Peyer's patch (tissue), 4 donors: Measurements from ENCODE around the gene NOTO. TPM values are rescaled to one million over a fixed set of nuclear protein-coding genes. Genes with fewer than 3 reads are reported as not detected.

Experiments
- DNase-seq, 3 donors: peaks; one replicate each; pipeline ENCODE4 v3.0.0-alpha.2; 2017 to 2019
- H3K27ac ChIP-seq, 4 donors: fragments of 200-600 bp; sonication (generic); one replicate each; pipeline ENCODE4 v1.5.1; 2016 to 2019
- H3K27me3 ChIP-seq, 2 donors: fragments of 200-600 bp; sonication (generic); one replicate each; pipeline ENCODE4 v1.5.1; 2019
- H3K36me3 ChIP-seq, 3 donors: fragments of 200-600 bp; sonication (generic); one replicate each; pipeline ENCODE4 v1.5.1; 2016 to 2019
- H3K4me1 ChIP-seq, 4 donors: fragments of 200-600 bp; sonication (generic); one replicate each; pipeline ENCODE4 v1.5.1; 2016 to 2019
- H3K4me3 ChIP-seq, 4 donors: fragments of 200-600 bp; sonication (generic); 1 replicate in 3 of 4; 2 replicates in 1 of 4; pipeline ENCODE4 v1.5.1; 2016 to 2019; ENCODE audit warnings: mild to moderate bottlenecking in 1 of 4
- H3K9me3 ChIP-seq, 4 donors: fragments of 200-600 bp; sonication (generic); one replicate each; pipeline ENCODE4 v1.5.1; 2016 to 2019; ENCODE audit warnings: mild to moderate bottlenecking in 1 of 4
- CTCF ChIP-seq, 6 experiments: fragments of 450-650 bp in 4 of 6; fragments of 200-600 bp in 2 of 6; sonication (generic) in 1 of 6; IDR thresholded peaks; one replicate each; pipeline ENCODE4 v1.5.1; 2017 to 2019; ENCODE audit warnings: antibody characterized with exemption in 6 of 6, mild to moderate bottlenecking in 3 of 6, moderate library complexity in 1 of 6
- POLR2A ChIP-seq, 2 donors: fragments of 450-650 bp; IDR thresholded peaks; one replicate each; pipeline ENCODE4 v1.5.1; 2017; ENCODE audit warnings: antibody characterized with exemption in 2 of 2, mild to moderate bottlenecking in 2 of 2, moderate library complexity in 2 of 2
- total RNA-seq, 4 donors: library from RNA; depleted of rRNA; stranded (reverse); fragments of >200 nt; gene quantifications; one replicate each; pipeline ENCODE4 v1.1.0, GENCODE V29; 2016

The NOTO gene
- total RNA-seq, 4 donors from 2014 or later: not detected

GRCh38 chr2:73227086-73227485, 24.7 kb downstream of the NOTO start:
- Histone ChIP-seq H3K4me1 (peaks cover 0 to under 1% (median 0%) of the 10 kb centered on the region in 4 donors), H3K27me3 (no peaks in the 10 kb centered on the region), H3K4me3 (no peak overlapping the region), H3K27ac (no peak overlapping the region), H3K36me3 (peaks cover 0 to 65% (median 0%) of the 10 kb centered on the region in 3 donors), H3K9me3 (no peaks in the 10 kb centered on the region)
- no peak for DNase-seq
- TF ChIP-seq POLR2A (IDR thresholded peaks at IDR 0.05) (no peak), CTCF (IDR thresholded peaks at IDR 0.05) (no peak)

- Histone ChIP-seq H3K36me3 (peaks cover 0 to 54% (median 0%) of the 10 kb centered on the region in 3 donors), H3K9me3 (no peaks in the 10 kb centered on the region), H3K27me3 (no peaks in the 10 kb centered on the region), H3K27ac (no peak overlapping the region), H3K4me1 (peaks cover 0 to 6% (median 2%) of the 10 kb centered on the region in 4 donors), H3K4me3 (no peak overlapping the region)
- no peak for TF ChIP-seq CTCF (IDR thresholded peaks at IDR 0.05)
- TF ChIP-seq POLR2A (IDR thresholded peaks at IDR 0.05): no peak
- no peak for DNase-seq
Measured at GRCh38 chr2:73228631-73229030, 26.3 kb downstream of the NOTO start.

GRCh38 chr2:73232403-73233153, 30.2 kb downstream of the NOTO start:
- no peak for TF ChIP-seq POLR2A (IDR thresholded peaks at IDR 0.05)
- TF ChIP-seq CTCF (IDR thresholded peaks at IDR 0.05): no peak
- peak overlapping the region; percentile 73 to 97 (median 92) for H3K27ac ChIP-seq

GRCh38 chr2:73233154-73233931, 31.0 kb downstream of the NOTO start, which contains the start of gene PRADC1:
Gene PRADC1, minus strand, starts transcription at chr2:73233239. Its CDS starts 79 bp downstream, at chr2:73233160.
- H3K36me3 ChIP-seq: peaks cover 0 to 14% (median 0%) of the 10 kb centered on the region in 3 donors
- no peaks in the 10 kb centered on the region for H3K9me3 ChIP-seq
- peak within 1 kb of the TSS; percentile 90 to 97 (median 92) for H3K27ac ChIP-seq
- no peaks in the 10 kb centered on the region for H3K27me3 ChIP-seq
- peak; percentile 97 to 100 (median 99) for DNase-seq
- H3K4me3 ChIP-seq: peak within 1 kb of the TSS; percentile 83 to 90 (median 86)
- peaks cover 0 to 27% (median 6%) of the 10 kb centered on the region in 4 donors for H3K4me1 ChIP-seq
- TF ChIP-seq CTCF (IDR thresholded peaks at IDR 0.05) (peak in 1 of 6 experiments; percentile 5), POLR2A (IDR thresholded peaks at IDR 0.05) (peak; percentile 73 to 81)

More at GRCh38 chr2:73232403-73233153, 30.2 kb downstream of the NOTO start:
- Histone ChIP-seq H3K9me3 (no peaks in the 10 kb centered on the region), H3K27me3 (no peaks in the 10 kb centered on the region), H3K36me3 (peaks cover 0 to 20% (median 0%) of the 10 kb centered on the region in 3 donors), H3K4me1 (peaks cover 0 to 25% (median 6%) of the 10 kb centered on the region in 4 donors), H3K4me3 (peak overlapping the region; percentile 83 to 90 (median 86))
- DNase-seq: peak in 2 of 3 donors; percentile 40 to 66

GRCh38 chr2:73233932-73234832, 31.8 kb downstream of the NOTO start, which contains the start of gene CCT7:
Gene CCT7, plus strand, starts transcription at chr2:73234308. Its CDS starts 71 bp downstream, at chr2:73234379.
- Histone ChIP-seq H3K4me3 (peak within 1 kb of the TSS; percentile 83 to 90 (median 86)), H3K27me3 (no peaks in the 10 kb centered on the region), H3K27ac (peak within 1 kb of the TSS; percentile 90 to 97 (median 92)), H3K4me1 (peaks cover 0 to 33% (median 6%) of the 10 kb centered on the region in 4 donors), H3K36me3 (peaks cover 0 to 8% (median 0%) of the 10 kb centered on the region in 3 donors), H3K9me3 (no peaks in the 10 kb centered on the region)
- no peak for TF ChIP-seq CTCF (IDR thresholded peaks at IDR 0.05)
- TF ChIP-seq POLR2A (IDR thresholded peaks at IDR 0.05): peak; percentile 73 to 77
- DNase-seq: peak; percentile 85 to 95 (median 94)
